Measurements from ENCODE around the gene FBXW11. TPM values are rescaled to one million over a fixed set of nuclear protein-coding genes. Genes with fewer than 3 reads are reported as not detected.

FBXW11 gene
- total RNA-seq, 1 experiment from 2014 or later, result 52.0 TPM

DNA sequence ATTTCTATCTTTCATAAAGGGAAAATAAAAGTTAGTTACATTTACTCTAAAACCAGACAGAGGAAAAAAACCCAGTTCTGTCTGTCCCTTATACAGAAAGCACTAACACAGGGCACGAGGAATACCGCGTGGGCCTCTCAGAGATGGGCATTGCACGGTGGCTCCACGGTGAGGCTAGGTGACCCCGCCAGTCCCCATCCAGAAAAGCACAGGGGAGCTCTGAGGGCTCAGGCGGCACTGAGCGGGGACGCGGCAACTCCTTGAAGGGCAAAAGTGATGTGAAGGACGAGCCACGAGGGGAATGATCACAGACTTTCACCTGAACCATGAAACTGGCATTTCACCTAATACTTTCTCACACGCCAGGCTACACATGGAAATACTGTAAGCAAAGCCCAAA is 35.7 kb upstream of the FBXW11 start:
- POLR2A ChIA-PET, result no interaction called here
- intact Hi-C loops (cut with micrococcal nuclease), result no loop called here

GRCh38 chr5:172038167-172038566 is 31.7 kb upstream of the FBXW11 start:
- RAD21 ChIA-PET (ENCODE audit: low non-redundant PET in 1 of 2, low total read pairs in 2 of 2, uncharacterized antibody in 2 of 2, unreplicated experiment in 2 of 2), result interaction anchor here in 1 of 2 experiments (0.6 kb wide), 1 partner anchor 126 kb away, joined by 4 read pairs; no protein-coding TSS in a partner anchor
- Histone ChIP-seq H3K27ac (ENCODE audit: low read depth, low read length) (no peak overlapping the region), H3K27me3 (ENCODE audit: insufficient read depth, low read length) (no peaks in the 10 kb centered on the region), H3K4me1 (ENCODE audit: control insufficient read depth in 1 of 2, insufficient read depth in 2 of 2, low read length in 2 of 2) (no peaks in the 10 kb centered on the region), H2AFZ (ENCODE audit: low read depth, low read length, poor library complexity, severe bottlenecking) (no peak overlapping the region), H3K4me3 (replicated peaks in 1 of 2; ENCODE audit: low read depth in 1 of 2, low read length in 2 of 2) (no peak overlapping the region), H3K36me3 (ENCODE audit: control insufficient read depth in 1 of 2, insufficient read depth in 2 of 2, low read length in 2 of 2) (no peaks in the 10 kb centered on the region), H3K9me2 (ENCODE audit: insufficient read depth) (no peaks in the 10 kb centered on the region), H3K79me2 (ENCODE audit: insufficient read depth, low read length) (no peaks in the 10 kb centered on the region), H3K4me2 (ENCODE audit: low read length) (no peak overlapping the region), H3K9ac (ENCODE audit: low read length) (no peak overlapping the region), H3K9me3 (ENCODE audit: control insufficient read depth in 1 of 2, insufficient read depth in 1 of 2, low read depth in 1 of 2, low read length in 2 of 2) (no peaks in the 10 kb centered on the region), H4K20me1 (ENCODE audit: insufficient read depth) (no peaks in the 10 kb centered on the region)
- CTCF ChIA-PET, result no interaction called here
- POLR2A ChIA-PET, result interaction anchor here (0.6 kb wide), 1 partner anchor 30 kb away, joined by 3 read pairs; no protein-coding TSS in a partner anchor
- intact Hi-C loops (cut with micrococcal nuclease), result no loop called here
- DNase-seq (ENCODE audit: low read depth, low spot score), result no peak
- no TSS peak for BruUV-seq (replicated peaks)
- ATAC-seq, result no peak
- TF ChIP-seq, protein P1, sequence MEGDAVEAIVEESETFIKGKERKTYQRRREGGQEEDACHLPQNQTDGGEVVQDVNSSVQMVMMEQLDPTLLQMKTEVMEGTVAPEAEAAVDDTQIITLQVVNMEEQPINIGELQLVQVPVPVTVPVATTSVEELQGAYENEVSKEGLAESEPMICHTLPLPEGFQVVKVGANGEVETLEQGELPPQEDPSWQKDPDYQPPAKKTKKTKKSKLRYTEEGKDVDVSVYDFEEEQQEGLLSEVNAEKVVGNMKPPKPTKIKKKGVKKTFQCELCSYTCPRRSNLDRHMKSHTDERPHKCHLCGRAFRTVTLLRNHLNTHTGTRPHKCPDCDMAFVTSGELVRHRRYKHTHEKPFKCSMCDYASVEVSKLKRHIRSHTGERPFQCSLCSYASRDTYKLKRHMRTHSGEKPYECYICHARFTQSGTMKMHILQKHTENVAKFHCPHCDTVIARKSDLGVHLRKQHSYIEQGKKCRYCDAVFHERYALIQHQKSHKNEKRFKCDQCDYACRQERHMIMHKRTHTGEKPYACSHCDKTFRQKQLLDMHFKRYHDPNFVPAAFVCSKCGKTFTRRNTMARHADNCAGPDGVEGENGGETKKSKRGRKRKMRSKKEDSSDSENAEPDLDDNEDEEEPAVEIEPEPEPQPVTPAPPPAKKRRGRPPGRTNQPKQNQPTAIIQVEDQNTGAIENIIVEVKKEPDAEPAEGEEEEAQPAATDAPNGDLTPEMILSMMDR (IDR thresholded peaks at IDR 0.05 in 2 of 3, conservative IDR thresholded peaks at IDR 0.05 in 1 of 3; ENCODE audit: borderline replicate concordance in 1 of 3, insufficient read depth in 1 of 3, low read depth in 2 of 3, low read length in 2 of 3), result no peak
- TF ChIP-seq CBX3 (IDR thresholded peaks at IDR 0.05; ENCODE audit: low read depth) (no peak), ZNF274 (IDR thresholded peaks at IDR 0.05; ENCODE audit: low read depth, low read length) (no peak), POLR2AphosphoS5 (IDR thresholded peaks at IDR 0.05; ENCODE audit: low read depth, low read length) (no peak), MAX (IDR thresholded peaks at IDR 0.05) (no peak), EZH2phosphoT487 (IDR thresholded peaks at IDR 0.05; ENCODE audit: borderline replicate concordance) (no peak), SP1 (IDR thresholded peaks at IDR 0.05; ENCODE audit: low read depth) (no peak), REST (IDR thresholded peaks at IDR 0.05; ENCODE audit: low read depth) (no peak), EGR1 (IDR thresholded peaks at IDR 0.05; ENCODE audit: low read depth) (no peak), ZFX (IDR thresholded peaks at IDR 0.05) (no peak), POLR2A (IDR thresholded peaks at IDR 0.05; ENCODE audit: borderline replicate concordance, extremely low read depth, insufficient read depth, insufficient read length) (no peak), SIN3A (IDR thresholded peaks at IDR 0.05; ENCODE audit: low read depth) (no peak)
- TF ChIP-seq, protein P2, sequence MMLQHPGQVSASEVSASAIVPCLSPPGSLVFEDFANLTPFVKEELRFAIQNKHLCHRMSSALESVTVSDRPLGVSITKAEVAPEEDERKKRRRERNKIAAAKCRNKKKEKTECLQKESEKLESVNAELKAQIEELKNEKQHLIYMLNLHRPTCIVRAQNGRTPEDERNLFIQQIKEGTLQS (IDR thresholded peaks at IDR 0.05), result no peak

More for the DNA sequence above, 35.7 kb upstream of the FBXW11 start:
- Histone ChIP-seq H3K27ac (ENCODE audit: low read depth, low read length) (no peak overlapping the region), H3K9me3 (ENCODE audit: control insufficient read depth in 1 of 2, insufficient read depth in 1 of 2, low read depth in 1 of 2, low read length in 2 of 2) (no peaks in the 10 kb centered on the region), H3K79me2 (ENCODE audit: insufficient read depth, low read length) (no peaks in the 10 kb centered on the region), H3K27me3 (ENCODE audit: insufficient read depth, low read length) (no peaks in the 10 kb centered on the region), H3K4me1 (ENCODE audit: control insufficient read depth in 1 of 2, insufficient read depth in 2 of 2, low read length in 2 of 2) (no peaks in the 10 kb centered on the region), H3K36me3 (ENCODE audit: control insufficient read depth in 1 of 2, insufficient read depth in 2 of 2, low read length in 2 of 2) (no peaks in the 10 kb centered on the region), H3K4me2 (ENCODE audit: low read length) (no peak overlapping the region), H3K4me3 (replicated peaks in 1 of 2; ENCODE audit: low read depth in 1 of 2, low read length in 2 of 2) (no peak overlapping the region), H4K20me1 (ENCODE audit: insufficient read depth) (no peaks in the 10 kb centered on the region), H3K9ac (ENCODE audit: low read length) (no peak overlapping the region), H2AFZ (ENCODE audit: low read depth, low read length, poor library complexity, severe bottlenecking) (no peak overlapping the region), H3K9me2 (ENCODE audit: insufficient read depth) (no peaks in the 10 kb centered on the region)
- no peak for ATAC-seq
- TF ChIP-seq JUND (IDR thresholded peaks at IDR 0.05), result no peak
- BruUV-seq (replicated peaks), result no TSS peak
- DNase-seq (ENCODE audit: low read depth, low spot score), result no peak
- CTCF ChIA-PET, result no interaction called here
- RAD21 ChIA-PET (ENCODE audit: low non-redundant PET in 1 of 2, low total read pairs in 2 of 2, uncharacterized antibody in 2 of 2, unreplicated experiment in 2 of 2), result no interaction called here
